ENCODE data around the gene TAS1R1.

TAS1R1 gene

GRCh38 chr1:6535214-6535613 lies 19.9 kb upstream of the TAS1R1 start:
- FAIRE-seq (no peak), DNase-seq (ENCODE audit: insufficient read length, low spot score) (no peak)
- TF ChIP-seq, protein P1, sequence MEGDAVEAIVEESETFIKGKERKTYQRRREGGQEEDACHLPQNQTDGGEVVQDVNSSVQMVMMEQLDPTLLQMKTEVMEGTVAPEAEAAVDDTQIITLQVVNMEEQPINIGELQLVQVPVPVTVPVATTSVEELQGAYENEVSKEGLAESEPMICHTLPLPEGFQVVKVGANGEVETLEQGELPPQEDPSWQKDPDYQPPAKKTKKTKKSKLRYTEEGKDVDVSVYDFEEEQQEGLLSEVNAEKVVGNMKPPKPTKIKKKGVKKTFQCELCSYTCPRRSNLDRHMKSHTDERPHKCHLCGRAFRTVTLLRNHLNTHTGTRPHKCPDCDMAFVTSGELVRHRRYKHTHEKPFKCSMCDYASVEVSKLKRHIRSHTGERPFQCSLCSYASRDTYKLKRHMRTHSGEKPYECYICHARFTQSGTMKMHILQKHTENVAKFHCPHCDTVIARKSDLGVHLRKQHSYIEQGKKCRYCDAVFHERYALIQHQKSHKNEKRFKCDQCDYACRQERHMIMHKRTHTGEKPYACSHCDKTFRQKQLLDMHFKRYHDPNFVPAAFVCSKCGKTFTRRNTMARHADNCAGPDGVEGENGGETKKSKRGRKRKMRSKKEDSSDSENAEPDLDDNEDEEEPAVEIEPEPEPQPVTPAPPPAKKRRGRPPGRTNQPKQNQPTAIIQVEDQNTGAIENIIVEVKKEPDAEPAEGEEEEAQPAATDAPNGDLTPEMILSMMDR (IDR thresholded peaks at IDR 0.05; ENCODE audit: insufficient read depth, missing control alignments), result no peak

GRCh38 chr1:6536291-6536690 lies 18.8 kb upstream of the TAS1R1 start:
- no peak for DNase-seq (ENCODE audit: insufficient read length, low spot score)
- no peak for FAIRE-seq
- TF ChIP-seq, protein P1 (IDR thresholded peaks at IDR 0.05; ENCODE audit: insufficient read depth, missing control alignments), result no peak

DNA sequence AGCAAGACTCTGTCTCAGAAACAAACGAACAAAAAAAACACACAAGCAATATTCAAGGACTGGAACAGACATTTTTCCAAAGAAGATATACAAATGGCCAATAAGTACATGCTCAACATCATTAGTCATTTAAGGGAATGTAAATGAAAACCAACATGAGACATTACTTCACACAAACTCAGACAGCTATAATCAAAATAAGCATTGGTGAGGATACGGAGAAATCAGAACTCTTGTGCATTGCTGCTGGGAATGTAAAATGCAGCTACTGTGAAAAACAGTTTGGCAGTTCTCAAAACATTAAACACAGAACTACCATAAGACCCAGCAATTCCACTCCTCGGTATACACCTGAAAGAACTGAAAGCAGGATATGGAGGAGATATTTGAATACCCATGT lies 16.2 kb upstream of the TAS1R1 start:
- TF ChIP-seq, protein P1 (IDR thresholded peaks at IDR 0.05; ENCODE audit: insufficient read depth, missing control alignments), result no peak
- DNase-seq (ENCODE audit: insufficient read length, low spot score) (no peak), FAIRE-seq (no peak)

- TF ChIP-seq, protein P1 (IDR thresholded peaks at IDR 0.05; ENCODE audit: insufficient read depth, missing control alignments), result no peak
- no peak for DNase-seq (ENCODE audit: insufficient read length, low spot score)
- no peak for FAIRE-seq
These were observed 10.3 kb upstream of the TAS1R1 start for GRCh38 chr1:6544831-6545230.

- TF ChIP-seq, protein P1 (IDR thresholded peaks at IDR 0.05; ENCODE audit: insufficient read depth, missing control alignments), result no peak
- no peak for DNase-seq (ENCODE audit: insufficient read length, low spot score)
- FAIRE-seq, result no peak
These were observed 9.6 kb upstream of the TAS1R1 start for GRCh38 chr1:6545276-6546112.

- TF ChIP-seq, protein P1 (IDR thresholded peaks at IDR 0.05; ENCODE audit: insufficient read depth, missing control alignments), result no peak
- DNase-seq (ENCODE audit: insufficient read length, low spot score) (no peak), FAIRE-seq (no peak)
These were observed 8.8 kb upstream of the TAS1R1 start for GRCh38 chr1:6546326-6546725.

- no peak for DNase-seq (ENCODE audit: insufficient read length, low spot score)
- TF ChIP-seq, protein P1 (IDR thresholded peaks at IDR 0.05; ENCODE audit: insufficient read depth, missing control alignments), result no peak
- FAIRE-seq, result no peak
These were observed 7.8 kb upstream of the TAS1R1 start for GRCh38 chr1:6547301-6547700.

Data from D721Med (cell line).